Progenitor cell of endocrine pancreas (in vitro differentiated cells): ENCODE data around the gene ACAD10. TPM values are rescaled to one million over a fixed set of nuclear protein-coding genes. Genes with fewer than 3 reads are reported as not detected.
"Not testable (repeated sequence)": the region's sequence is repeated elsewhere in the genome, so short reads cannot be mapped to it uniquely, and the experiment has no call there.

Experiments used
- DNase-seq: peaks from one replicate; pipeline ENCODE4 v3.0.0; 2021; ENCODE audit warnings: low spot score; ENCODE audit not compliant: unreplicated experiment
- H3K27ac Mint-ChIP-seq: 2 replicates; pipeline ENCODE4 v1.8.0; 2021; ENCODE audit warnings: mild to moderate bottlenecking, moderate library complexity, mixed read lengths
- H3K27me3 Mint-ChIP-seq: 2 replicates; pipeline ENCODE4 v1.8.0; 2021; ENCODE audit warnings: mixed read lengths
- H3K36me3 Mint-ChIP-seq: 2 replicates; pipeline ENCODE4 v1.8.0; 2022; ENCODE audit warnings: mixed read lengths; ENCODE audit not compliant: insufficient read depth
- H3K4me1 Mint-ChIP-seq: 2 replicates; pipeline ENCODE4 v1.8.0; 2021; ENCODE audit warnings: low read depth, mixed read lengths
- H3K4me3 Mint-ChIP-seq: 2 replicates; pipeline ENCODE4 v1.8.0; 2021; ENCODE audit warnings: low read depth, mild to moderate bottlenecking, moderate library complexity, mixed read lengths
- H3K9me3 Mint-ChIP-seq: 2 replicates; pipeline ENCODE4 v1.8.0; 2021; ENCODE audit warnings: low read depth, mixed read lengths
- total RNA-seq: library from RNA; stranded (reverse); gene quantifications from 2 replicates; pipeline ENCODE4 v1.2.1, GENCODE V29; 2021
- TF ChIP-seq, protein P1 (sequence below): fragments of 200-600 bp; sonication (generic); IDR thresholded peaks from one replicate; pipeline ENCODE4 v1.5.0; 2021; ENCODE audit warnings: antibody characterized with exemption, mild to moderate bottlenecking; ENCODE audit not compliant: unreplicated experiment

Gene ACAD10
- total RNA-seq, 1 donor from 2014 or later = 62.3 TPM

GRCh38 chr12:111705672-111706071, 19.8 kb downstream of the ACAD10 start:
- Mint-ChIP-seq H3K27me3 (no peaks in the 10 kb centered on the region), H3K27ac (no peak overlapping the region), H3K4me1 (no peaks in the 10 kb centered on the region), H3K9me3 (no peaks in the 10 kb centered on the region), H3K4me3 (no peak overlapping the region), H3K36me3 (peaks cover 7% of the 10 kb centered on the region)
- TF ChIP-seq, protein P1, sequence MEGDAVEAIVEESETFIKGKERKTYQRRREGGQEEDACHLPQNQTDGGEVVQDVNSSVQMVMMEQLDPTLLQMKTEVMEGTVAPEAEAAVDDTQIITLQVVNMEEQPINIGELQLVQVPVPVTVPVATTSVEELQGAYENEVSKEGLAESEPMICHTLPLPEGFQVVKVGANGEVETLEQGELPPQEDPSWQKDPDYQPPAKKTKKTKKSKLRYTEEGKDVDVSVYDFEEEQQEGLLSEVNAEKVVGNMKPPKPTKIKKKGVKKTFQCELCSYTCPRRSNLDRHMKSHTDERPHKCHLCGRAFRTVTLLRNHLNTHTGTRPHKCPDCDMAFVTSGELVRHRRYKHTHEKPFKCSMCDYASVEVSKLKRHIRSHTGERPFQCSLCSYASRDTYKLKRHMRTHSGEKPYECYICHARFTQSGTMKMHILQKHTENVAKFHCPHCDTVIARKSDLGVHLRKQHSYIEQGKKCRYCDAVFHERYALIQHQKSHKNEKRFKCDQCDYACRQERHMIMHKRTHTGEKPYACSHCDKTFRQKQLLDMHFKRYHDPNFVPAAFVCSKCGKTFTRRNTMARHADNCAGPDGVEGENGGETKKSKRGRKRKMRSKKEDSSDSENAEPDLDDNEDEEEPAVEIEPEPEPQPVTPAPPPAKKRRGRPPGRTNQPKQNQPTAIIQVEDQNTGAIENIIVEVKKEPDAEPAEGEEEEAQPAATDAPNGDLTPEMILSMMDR = no peak
- DNase-seq = no peak

GRCh38 chr12:111706145-111706544, 20.3 kb downstream of the ACAD10 start:
- no peak for DNase-seq
- TF ChIP-seq, protein P1 = no peak
- Mint-ChIP-seq H3K36me3 (peaks cover 8% of the 10 kb centered on the region), H3K4me1 (no peaks in the 10 kb centered on the region), H3K27ac (no peak overlapping the region), H3K27me3 (no peaks in the 10 kb centered on the region), H3K4me3 (no peak overlapping the region), H3K9me3 (no peaks in the 10 kb centered on the region)

GRCh38 chr12:111715279-111715678, 29.4 kb downstream of the ACAD10 start:
- H3K36me3 Mint-ChIP-seq = peaks cover 12% of the 10 kb centered on the region
- peak overlapping the region; percentile 24 for H3K27ac Mint-ChIP-seq

GRCh38 chr12:111719316-111719715, 33.5 kb downstream of the ACAD10 start:
- not testable (repeated sequence) for H3K27me3 Mint-ChIP-seq, H3K9me3 Mint-ChIP-seq, H3K27ac Mint-ChIP-seq, DNase-seq, H3K4me1 Mint-ChIP-seq, H3K4me3 Mint-ChIP-seq
- H3K36me3 Mint-ChIP-seq = peaks cover 19% of the 10 kb centered on the region

More at GRCh38 chr12:111715279-111715678, 29.4 kb downstream of the ACAD10 start:
- no peaks in the 10 kb centered on the region for H3K27me3 Mint-ChIP-seq
- H3K9me3 Mint-ChIP-seq = no peaks in the 10 kb centered on the region
- H3K4me1 Mint-ChIP-seq = no peaks in the 10 kb centered on the region
- DNase-seq = no peak
- H3K4me3 Mint-ChIP-seq = no peak overlapping the region
- TF ChIP-seq, protein P1 = no peak

- Mint-ChIP-seq H3K27me3 (no peaks in the 10 kb centered on the region), H3K4me1 (no peaks in the 10 kb centered on the region)
These were observed 34.6 kb downstream of the ACAD10 start for GRCh38 chr12:111720457-111720856.

DNA sequence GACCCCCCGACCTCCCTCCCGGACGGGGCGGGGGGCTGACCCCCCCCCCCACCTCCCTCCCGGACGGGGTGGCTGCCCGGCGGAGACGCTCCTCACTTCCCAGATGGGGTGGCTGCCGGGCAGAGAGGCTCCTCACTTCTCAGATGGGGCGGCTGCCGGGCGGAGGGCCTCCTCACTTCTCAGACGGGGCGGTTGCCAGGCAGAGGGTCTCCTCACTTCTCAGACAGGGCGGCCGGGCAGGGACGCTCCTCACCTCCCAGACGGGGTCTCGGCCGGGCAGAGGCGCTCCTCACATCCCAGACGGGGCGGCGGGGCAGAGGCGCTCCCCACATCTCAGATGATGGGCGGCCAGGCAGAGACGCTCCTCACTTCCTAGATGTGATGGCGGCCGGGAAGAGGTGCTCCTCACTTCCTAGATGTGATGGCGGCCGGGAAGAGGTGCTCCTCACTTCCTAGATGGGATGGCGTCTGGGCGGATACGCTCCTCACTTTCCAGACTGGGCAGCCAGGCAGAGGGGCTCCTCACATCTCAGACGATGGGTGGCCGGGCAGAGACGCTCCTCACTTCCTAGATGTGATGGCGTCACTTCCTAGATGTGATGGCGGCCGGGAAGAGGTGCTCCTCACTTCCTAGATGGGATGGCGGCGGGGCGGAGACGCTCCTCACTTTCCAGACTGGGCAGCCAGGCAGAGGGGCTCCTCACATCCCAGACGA, 38.0 kb downstream of the ACAD10 start:
- not testable (repeated sequence) for DNase-seq, H3K9me3 Mint-ChIP-seq, H3K4me1 Mint-ChIP-seq, H3K4me3 Mint-ChIP-seq, H3K27ac Mint-ChIP-seq, H3K27me3 Mint-ChIP-seq
- peaks cover 25% of the 10 kb centered on the region for H3K36me3 Mint-ChIP-seq

More at GRCh38 chr12:111720457-111720856, 34.6 kb downstream of the ACAD10 start:
- no peak overlapping the region for H3K27ac Mint-ChIP-seq
- TF ChIP-seq, protein P1 = no peak
- no peak overlapping the region for H3K4me3 Mint-ChIP-seq
- no peak for DNase-seq
- no peaks in the 10 kb centered on the region for H3K9me3 Mint-ChIP-seq
- H3K36me3 Mint-ChIP-seq = peaks cover 27% of the 10 kb centered on the region
